ENCODE measurements around the gene PRR29.

GRCh38 chr17:63985387-63986140 lies 12.6 kb upstream of the PRR29 start:
- TF ChIP-seq, protein P1, sequence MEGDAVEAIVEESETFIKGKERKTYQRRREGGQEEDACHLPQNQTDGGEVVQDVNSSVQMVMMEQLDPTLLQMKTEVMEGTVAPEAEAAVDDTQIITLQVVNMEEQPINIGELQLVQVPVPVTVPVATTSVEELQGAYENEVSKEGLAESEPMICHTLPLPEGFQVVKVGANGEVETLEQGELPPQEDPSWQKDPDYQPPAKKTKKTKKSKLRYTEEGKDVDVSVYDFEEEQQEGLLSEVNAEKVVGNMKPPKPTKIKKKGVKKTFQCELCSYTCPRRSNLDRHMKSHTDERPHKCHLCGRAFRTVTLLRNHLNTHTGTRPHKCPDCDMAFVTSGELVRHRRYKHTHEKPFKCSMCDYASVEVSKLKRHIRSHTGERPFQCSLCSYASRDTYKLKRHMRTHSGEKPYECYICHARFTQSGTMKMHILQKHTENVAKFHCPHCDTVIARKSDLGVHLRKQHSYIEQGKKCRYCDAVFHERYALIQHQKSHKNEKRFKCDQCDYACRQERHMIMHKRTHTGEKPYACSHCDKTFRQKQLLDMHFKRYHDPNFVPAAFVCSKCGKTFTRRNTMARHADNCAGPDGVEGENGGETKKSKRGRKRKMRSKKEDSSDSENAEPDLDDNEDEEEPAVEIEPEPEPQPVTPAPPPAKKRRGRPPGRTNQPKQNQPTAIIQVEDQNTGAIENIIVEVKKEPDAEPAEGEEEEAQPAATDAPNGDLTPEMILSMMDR (IDR thresholded peaks at IDR 0.05 in 4 of 5, conservative IDR thresholded peaks at IDR 0.05 in 1 of 5), result peak in 1 of 5 experiments; percentile 3
- no peak for TF ChIP-seq POLR2A (IDR thresholded peaks at IDR 0.05)
